HEK293 (cell line): ENCODE data around the gene METTL24.

Source experiments
- CTCF ChIP-seq: fragments of 450-650 bp; formaldehyde crosslinking; IDR thresholded peaks from 2 replicates; pipeline ENCODE4 v1.5.1; 2016; ENCODE audit warnings: missing biosample characterization, missing genetic modification characterization
- SALL2 ChIP-seq: fragments of 450-650 bp; formaldehyde crosslinking; IDR thresholded peaks from 2 replicates; pipeline ENCODE4 v1.5.0; 2017; ENCODE audit warnings: missing biosample characterization, mild to moderate bottlenecking, missing genetic modification characterization, borderline replicate concordance
- ZNF239 ChIP-seq: fragments of 450-650 bp; formaldehyde crosslinking; IDR thresholded peaks from 2 replicates; pipeline ENCODE4 v1.5.1; 2016; ENCODE audit warnings: missing biosample characterization, missing genetic modification characterization
- ZNF311 ChIP-seq: fragments of 450-650 bp; formaldehyde crosslinking; IDR thresholded peaks from 2 replicates; pipeline ENCODE4 v1.5.1; 2017; ENCODE audit warnings: missing biosample characterization, missing genetic modification characterization, borderline replicate concordance
- ZNF585B ChIP-seq: fragments of 450-650 bp; formaldehyde crosslinking; IDR thresholded peaks from 2 replicates; pipeline ENCODE4 v1.5.1; 2016; ENCODE audit warnings: missing biosample characterization, missing genetic modification characterization
- ZNF596 ChIP-seq: fragments of 450-650 bp; IDR thresholded peaks from 2 replicates; pipeline ENCODE4 v1.5.0; 2018; ENCODE audit warnings: missing biosample characterization, mild to moderate bottlenecking, missing genetic modification characterization, moderate library complexity
- ZNF747 ChIP-seq: fragments of 450-650 bp; formaldehyde crosslinking; IDR thresholded peaks from 2 replicates; pipeline ENCODE4 v1.5.1; 2016; ENCODE audit warnings: missing biosample characterization, missing genetic modification characterization
- ZNF791 ChIP-seq: fragments of 450-650 bp; formaldehyde crosslinking; IDR thresholded peaks from 2 replicates; pipeline ENCODE4 v1.5.1; 2016; ENCODE audit warnings: missing biosample characterization, missing genetic modification characterization
- TF ChIP-seq, protein P1 (sequence below): fragments of 450-650 bp; formaldehyde crosslinking; IDR thresholded peaks from 2 replicates; pipeline ENCODE4 v1.5.1; 2016; ENCODE audit warnings: missing biosample characterization, missing genetic modification characterization

DNA sequence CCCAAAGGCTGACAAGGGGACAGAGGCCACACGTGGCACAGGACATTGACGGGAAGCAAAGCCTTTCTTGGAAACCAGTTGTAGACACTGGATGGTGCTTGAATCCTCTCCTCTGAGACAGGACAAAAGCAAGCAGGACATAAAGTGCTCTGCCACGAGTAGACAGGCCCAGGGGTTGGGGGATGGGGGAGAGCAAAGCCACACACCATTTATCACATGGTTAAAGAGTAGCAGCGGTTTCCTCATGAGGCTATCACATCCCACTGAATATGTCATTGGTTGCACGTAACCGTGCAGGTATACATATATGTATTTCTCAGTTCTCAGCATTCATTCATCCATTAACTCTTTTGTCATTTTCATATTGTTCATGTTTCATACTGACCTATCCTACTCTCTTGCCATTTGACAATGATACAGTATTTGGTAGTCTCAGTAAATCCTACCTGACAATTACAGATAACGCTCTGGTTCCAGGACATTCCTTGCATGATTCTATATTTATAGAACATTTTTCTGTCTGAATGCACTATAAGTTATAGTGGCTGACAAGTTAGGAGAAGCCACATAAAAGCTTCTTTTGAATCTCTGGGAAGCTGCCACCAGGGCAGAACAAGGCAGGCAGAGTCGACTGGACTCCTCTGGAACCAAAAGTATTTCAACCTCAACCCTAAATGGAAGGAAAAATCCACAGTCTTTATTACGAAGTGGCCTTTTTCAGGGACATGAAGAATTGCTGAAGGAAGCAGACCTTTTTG lies 23.5 kb downstream of the METTL24 start:
- no peak for TF ChIP-seq CTCF (tag by site-specific recombination)
- no peak for TF ChIP-seq ZNF596 (tag by site-specific recombination)
- TF ChIP-seq, protein P1, sequence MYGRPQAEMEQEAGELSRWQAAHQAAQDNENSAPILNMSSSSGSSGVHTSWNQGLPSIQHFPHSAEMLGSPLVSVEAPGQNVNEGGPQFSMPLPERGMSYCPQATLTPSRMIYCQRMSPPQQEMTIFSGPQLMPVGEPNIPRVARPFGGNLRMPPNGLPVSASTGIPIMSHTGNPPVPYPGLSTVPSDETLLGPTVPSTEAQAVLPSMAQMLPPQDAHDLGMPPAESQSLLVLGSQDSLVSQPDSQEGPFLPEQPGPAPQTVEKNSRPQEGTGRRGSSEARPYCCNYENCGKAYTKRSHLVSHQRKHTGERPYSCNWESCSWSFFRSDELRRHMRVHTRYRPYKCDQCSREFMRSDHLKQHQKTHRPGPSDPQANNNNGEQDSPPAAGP (tag by site-specific recombination), result no peak
- TF ChIP-seq ZNF747, result no peak
- no peak for TF ChIP-seq ZNF311
- no peak for TF ChIP-seq SALL2 (tag by site-specific recombination)
- no peak for TF ChIP-seq ZNF239
- TF ChIP-seq ZNF585B (tag by site-specific recombination), result no peak
- no peak for TF ChIP-seq ZNF791
